ENCODE results near the gene PIK3CG. TPM values are rescaled to one million over a fixed set of nuclear protein-coding genes. Genes with fewer than 3 reads are reported as not detected.

PIK3CG gene
- total RNA-seq, 1 donor from 2014 or later = 2.0 TPM

- no peak overlapping the region for H3K4me3 ChIP-seq
- intact Hi-C loops (cut with DNase I) = no loop called here
- H3K4me1 ChIP-seq = no peaks in the 10 kb centered on the region
- H3K27ac ChIP-seq = no peak overlapping the region
- DNase-seq (ENCODE audit: low spot score in 2 of 2) = no peak
- H3K9me3 ChIP-seq = no peaks in the 10 kb centered on the region
- no peaks in the 10 kb centered on the region for H3K27me3 ChIP-seq
- TF ChIP-seq CTCF (IDR thresholded peaks at IDR 0.05) = no peak
- no peaks in the 10 kb centered on the region for H3K36me3 ChIP-seq
Measured at GRCh38 chr7:106901828-106902441, 36.9 kb downstream of the PIK3CG start.

GRCh38 chr7:106905734-106906133 is 40.7 kb downstream of the PIK3CG start:
- H3K4me1 ChIP-seq = no peaks in the 10 kb centered on the region
- no peaks in the 10 kb centered on the region for H3K9me3 ChIP-seq
- DNase-seq (ENCODE audit: low spot score in 2 of 2) = no peak
- TF ChIP-seq CTCF (IDR thresholded peaks at IDR 0.05) = no peak
- no peaks in the 10 kb centered on the region for H3K36me3 ChIP-seq
- intact Hi-C loops (cut with DNase I) = no loop called here
- no peak overlapping the region for H3K4me3 ChIP-seq
- no peaks in the 10 kb centered on the region for H3K27me3 ChIP-seq
- no peak overlapping the region for H3K27ac ChIP-seq

GRCh38 chr7:106911959-106912358 is 46.9 kb downstream of the PIK3CG start:
- H3K9me3 ChIP-seq = no peaks in the 10 kb centered on the region
- H3K27ac ChIP-seq = no peak overlapping the region
- intact Hi-C loops (cut with DNase I) = no loop called here
- no peaks in the 10 kb centered on the region for H3K36me3 ChIP-seq
- H3K4me1 ChIP-seq = no peaks in the 10 kb centered on the region
- no peak for TF ChIP-seq CTCF (IDR thresholded peaks at IDR 0.05)
- no peak for DNase-seq (ENCODE audit: low spot score in 2 of 2)
- H3K4me3 ChIP-seq = no peak overlapping the region
- H3K27me3 ChIP-seq = no peaks in the 10 kb centered on the region

GRCh38 chr7:106914018-106914607 is 49.0 kb downstream of the PIK3CG start:
- Histone ChIP-seq H3K4me1 (no peaks in the 10 kb centered on the region), H3K36me3 (no peaks in the 10 kb centered on the region), H3K27me3 (no peaks in the 10 kb centered on the region), H3K4me3 (no peak overlapping the region), H3K9me3 (no peaks in the 10 kb centered on the region), H3K27ac (no peak overlapping the region)
- TF ChIP-seq CTCF (IDR thresholded peaks at IDR 0.05) = no peak
- no peak for DNase-seq (ENCODE audit: low spot score in 2 of 2)
- intact Hi-C loops (cut with DNase I) = no loop called here

GRCh38 chr7:106915407-106915806 is 50.3 kb downstream of the PIK3CG start:
- no peaks in the 10 kb centered on the region for H3K36me3 ChIP-seq
- H3K27ac ChIP-seq = no peak overlapping the region
- DNase-seq (ENCODE audit: low spot score in 2 of 2) = no peak
- TF ChIP-seq CTCF (IDR thresholded peaks at IDR 0.05) = no peak
- no peaks in the 10 kb centered on the region for H3K9me3 ChIP-seq
- intact Hi-C loops (cut with DNase I) = no loop called here
- no peaks in the 10 kb centered on the region for H3K4me1 ChIP-seq
- no peaks in the 10 kb centered on the region for H3K27me3 ChIP-seq
- H3K4me3 ChIP-seq = no peak overlapping the region

All from ascending aorta (tissue), 2 donors.